HG03378 (cell line): ENCODE data around the gene GLUD1.
"Not testable (repeated sequence)": the region's sequence is repeated elsewhere in the genome, so short reads cannot be mapped to it uniquely, and the experiment has no call there.

ENCODE experiments used
- ATAC-seq: cut with Tn5 transposase; IDR thresholded peaks from one replicate; pipeline ENCODE4 v1.9.1; 2021; ENCODE audit warnings: mild to moderate bottlenecking, moderate library complexity; ENCODE audit not compliant: unreplicated experiment

GLUD1 gene

DNA sequence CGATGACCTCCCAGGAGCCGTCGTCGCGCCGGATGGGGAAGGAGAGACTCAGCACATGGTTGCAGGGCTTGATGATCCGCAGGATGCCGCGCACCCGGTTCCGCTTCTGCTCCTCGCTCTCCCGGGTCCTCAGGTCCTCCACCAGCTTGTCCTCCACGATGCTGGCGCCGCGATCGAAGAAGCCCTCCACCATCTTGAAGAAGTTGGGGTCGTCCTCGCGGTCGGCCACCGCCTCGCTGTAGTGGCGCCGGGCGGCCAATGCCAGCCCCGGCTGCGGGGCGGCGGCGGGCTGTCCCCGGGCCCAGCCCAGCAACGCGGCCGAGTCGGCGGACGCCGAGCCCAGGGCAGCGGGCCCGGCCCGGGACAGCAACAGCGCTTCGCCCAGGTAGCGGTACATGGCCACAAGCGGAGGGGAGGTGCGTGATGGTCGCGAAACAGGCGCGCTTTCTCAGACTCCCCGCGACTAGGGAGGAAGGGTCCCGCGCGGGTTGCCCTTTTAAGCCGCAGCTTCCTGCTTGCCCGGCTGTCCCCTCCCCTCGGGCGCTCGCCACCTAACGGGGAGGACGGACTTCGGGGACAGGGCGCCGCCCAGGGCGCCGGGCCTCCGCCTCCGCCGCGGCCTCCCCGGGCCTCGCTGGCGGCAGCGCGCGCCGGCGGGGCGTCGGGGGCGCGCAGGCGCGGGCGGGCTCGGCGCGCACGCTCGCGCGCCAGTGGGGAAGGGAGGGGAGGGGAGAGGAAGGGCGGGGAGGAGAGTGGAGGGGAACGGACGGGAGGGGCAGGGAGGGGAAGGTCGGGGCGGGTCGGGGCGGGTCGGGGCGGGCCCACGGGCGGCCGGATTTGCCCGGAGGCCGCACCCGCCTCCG, at the start of gene GLUD1, which contains the start of gene SHLD2:
TSS of gene GLUD1 (minus strand) at position 471 of the 863 bp plus-strand sequence. CDS start at position 397, 74 bp downstream.
TSS of gene SHLD2 (plus strand) at position 834 of the 863 bp plus-strand sequence. CDS start 56,149 bp downstream, outside the sequence.
- peak; percentile 38 for ATAC-seq

DNA sequence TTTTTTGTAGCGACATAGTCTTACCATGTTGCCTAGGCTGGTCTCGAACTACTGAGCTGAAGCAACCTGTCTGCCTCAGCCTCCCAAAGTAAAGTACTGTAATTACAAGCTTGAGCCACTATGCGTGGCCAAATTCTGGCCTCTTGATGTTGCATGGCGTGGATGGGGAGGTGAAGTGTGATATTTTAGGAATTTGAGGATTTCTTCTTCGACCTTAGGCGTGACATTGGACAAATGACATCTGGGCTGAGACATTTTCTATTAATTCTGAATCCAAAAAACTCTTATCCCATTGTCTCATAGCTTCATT, 48.4 kb upstream of the GLUD1 start:
- ATAC-seq: not testable (repeated sequence)

DNA sequence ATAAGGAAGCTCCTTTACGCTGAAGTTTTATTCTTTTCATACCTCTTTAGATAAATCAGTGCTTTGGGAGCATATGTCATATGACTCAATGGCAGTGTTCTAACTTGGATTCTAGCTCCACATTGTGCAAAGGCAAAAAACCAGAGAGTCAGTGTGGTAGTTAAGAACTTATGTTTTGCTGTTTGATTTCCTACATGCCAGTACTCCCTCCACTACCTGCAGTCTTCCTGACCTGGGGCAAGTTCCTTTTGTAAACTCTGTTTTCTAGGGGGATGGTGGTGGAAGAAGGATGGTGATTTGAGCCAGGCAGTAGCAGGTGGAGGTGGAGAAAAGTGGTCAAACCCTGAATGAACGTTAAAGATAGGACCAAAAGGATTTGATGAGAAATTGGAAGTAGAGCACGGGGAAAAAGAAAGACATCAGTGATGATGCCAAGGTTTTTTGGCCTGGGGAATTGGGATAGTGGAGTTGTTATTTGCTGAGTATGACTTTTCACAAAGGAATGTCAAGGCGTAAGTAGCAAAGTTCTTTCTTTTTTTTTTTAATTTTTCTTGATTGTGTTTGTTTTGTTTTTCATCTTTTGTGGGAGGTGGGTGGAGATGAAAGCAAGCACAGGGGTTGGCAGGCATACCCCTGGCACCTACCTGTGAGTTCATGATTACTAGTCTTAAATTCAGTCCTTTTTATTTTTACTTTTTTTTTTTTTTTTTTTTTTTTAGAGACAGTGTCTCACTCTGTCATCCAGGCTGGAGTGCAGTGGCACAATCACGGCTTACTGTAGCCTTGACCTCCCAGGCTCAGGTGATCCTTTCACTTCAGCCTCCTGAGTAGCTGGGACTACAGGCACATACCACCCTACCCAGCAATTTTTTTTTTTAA, 47.8 kb upstream of the GLUD1 start:
- ATAC-seq: not testable (repeated sequence)

DNA sequence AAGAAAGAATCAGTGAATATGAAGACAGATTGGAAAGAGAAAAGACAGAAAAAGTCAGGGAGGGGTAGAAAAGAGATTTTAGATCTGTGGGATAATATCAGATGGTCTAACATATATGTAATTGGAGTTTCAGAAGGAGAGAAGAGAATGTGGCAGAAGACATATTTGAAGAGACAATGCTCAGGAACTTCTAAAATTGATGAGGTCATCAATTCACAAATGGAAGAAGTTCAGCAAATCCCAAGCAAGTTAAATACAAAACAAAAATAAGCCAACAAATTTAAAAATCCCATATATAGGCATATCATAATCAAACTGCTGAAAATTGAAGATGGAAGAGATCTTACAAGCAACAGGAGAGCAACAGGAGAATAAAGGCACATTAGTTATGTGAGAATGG, 42.8 kb upstream of the GLUD1 start:
- not testable (repeated sequence) for ATAC-seq

DNA sequence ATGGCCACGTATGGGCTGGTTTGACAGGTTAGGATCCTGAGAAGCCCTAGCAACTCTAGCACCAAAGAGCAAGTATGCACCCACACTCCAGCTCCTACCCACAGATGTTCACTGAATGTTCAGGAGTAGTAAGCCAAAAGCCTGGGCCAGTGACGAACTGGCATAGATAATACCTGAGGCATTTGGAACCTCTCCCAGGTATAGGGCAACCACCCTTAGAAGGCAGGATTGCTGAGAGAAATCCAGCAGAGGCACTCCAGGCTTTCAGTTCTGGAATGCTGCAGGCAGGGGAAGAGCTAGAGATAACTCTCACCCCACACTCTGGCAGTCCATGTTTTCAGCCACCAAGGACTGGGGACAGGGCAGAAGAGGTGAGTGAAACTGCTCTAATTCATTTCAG, 39.8 kb upstream of the GLUD1 start:
- ATAC-seq: not testable (repeated sequence)

DNA sequence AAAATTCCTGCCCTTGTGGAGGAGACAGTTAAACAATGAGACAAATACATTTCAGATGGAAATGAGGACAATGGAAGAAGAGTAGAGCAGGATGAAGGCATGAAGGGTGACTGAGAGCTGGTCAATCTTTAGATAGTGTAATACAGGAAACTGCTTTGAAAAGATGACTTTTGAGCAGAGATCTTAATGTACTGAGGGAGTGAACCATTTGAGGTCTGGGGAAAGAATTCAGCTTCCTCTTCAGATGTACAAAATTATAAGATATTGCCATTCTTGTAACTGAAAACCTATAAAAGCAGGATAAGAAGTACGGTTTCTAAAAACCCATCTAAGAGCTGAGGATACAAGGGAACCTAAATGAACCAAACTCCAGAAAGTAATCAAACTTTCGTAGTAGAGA, 39.3 kb upstream of the GLUD1 start:
- ATAC-seq: not testable (repeated sequence)

DNA sequence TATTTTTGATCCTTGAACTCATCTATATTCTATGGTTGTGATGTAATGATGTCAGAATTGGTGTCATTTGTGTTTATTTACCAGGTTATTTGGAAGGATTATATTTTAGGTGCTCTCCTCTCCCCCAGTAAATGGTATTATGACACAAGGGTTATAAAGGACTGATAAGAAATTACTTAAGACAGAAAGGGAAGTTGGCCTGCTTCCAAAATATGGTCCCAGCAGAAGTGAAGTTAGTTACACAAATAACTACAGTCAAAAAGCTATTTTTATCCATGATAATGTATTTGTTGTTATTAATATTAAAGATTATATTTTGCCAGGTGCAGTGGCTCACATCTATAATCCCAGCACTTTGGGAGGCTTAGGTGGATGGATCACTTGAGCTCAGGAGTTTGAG, 37.5 kb upstream of the GLUD1 start:
- ATAC-seq: not testable (repeated sequence)

DNA sequence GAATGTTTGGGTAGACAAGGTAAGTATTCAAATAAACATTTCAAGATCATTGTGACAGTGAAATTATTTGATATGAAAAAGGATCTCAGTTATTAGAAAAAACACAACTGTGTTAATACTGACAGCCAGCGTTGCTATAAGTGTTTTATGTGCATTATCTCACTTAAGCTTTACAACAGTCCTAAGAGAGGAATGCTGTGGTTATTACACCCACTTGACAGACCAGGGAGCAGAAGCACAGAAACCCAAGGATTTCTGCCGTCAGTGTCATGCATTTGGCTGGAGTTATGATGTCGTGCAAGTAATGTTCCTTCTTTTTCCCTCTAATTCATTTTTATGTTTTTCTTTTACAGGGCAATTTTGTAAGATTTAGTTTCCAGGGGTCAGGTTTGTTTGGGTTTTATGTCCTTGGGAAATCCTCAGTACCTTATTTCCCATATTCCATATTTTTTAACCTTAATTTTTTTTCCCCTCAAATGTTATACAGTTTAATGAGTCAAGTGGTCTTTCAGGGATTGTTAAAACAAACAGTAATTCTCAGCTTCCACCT, 33.0 kb upstream of the GLUD1 start:
- not testable (repeated sequence) for ATAC-seq

DNA sequence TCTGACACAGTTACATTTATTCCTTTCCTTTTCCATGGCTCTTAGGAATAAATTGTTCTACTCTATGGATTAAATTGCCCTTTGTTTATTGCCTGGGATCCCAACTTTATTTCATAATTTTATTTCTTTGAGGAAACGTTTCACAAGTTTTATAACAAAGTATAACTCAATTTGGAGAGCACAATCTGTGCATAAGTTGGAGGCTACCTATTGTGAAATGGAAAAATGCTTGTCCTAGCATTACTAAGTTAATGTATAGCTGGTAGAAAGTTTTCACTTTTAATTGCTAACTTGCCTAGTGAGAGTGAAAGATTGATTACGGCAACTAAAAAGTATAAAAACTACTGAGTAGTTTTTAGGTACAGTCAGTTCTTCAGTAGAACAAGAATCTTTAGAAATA, 32.4 kb upstream of the GLUD1 start:
- ATAC-seq: not testable (repeated sequence)

DNA sequence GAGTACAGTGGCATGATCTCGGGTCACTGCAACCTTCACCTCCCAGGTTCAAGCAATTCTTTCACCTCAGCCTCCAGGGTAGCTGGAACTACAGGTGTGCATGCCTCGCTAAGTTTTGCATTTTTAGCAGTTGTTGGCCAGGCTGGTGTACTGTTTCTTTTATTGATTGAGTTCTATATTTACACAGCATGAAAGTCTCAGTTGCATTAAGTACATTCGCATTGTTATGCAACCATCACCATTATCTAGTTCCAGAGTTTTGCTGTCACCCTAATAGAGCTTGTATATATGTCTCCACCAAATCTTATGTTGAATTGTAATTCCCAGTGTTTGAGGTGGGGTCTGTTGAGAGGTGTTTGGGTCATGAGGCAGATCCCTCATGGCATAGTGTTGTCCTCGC, 28.7 kb upstream of the GLUD1 start:
- ATAC-seq: not testable (repeated sequence)

DNA sequence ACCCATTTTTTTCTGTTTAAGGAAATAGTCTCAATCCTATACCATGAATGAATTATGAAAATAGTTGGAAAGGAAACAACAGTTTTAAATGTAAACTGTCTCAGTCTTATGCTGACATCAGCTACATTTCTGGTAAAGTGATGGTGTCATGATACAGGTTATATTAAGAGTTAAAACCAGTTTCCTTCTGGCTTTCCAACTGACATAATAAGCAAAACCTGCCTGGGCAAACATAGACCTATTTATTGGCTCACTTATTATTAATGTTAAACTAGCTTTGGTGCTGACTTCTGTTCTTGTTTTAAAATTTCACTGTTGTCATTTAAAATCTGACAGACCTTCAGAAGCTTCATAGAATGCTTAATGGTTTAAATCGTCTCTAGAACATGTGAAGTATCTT, 24.4 kb upstream of the GLUD1 start:
- not testable (repeated sequence) for ATAC-seq

DNA sequence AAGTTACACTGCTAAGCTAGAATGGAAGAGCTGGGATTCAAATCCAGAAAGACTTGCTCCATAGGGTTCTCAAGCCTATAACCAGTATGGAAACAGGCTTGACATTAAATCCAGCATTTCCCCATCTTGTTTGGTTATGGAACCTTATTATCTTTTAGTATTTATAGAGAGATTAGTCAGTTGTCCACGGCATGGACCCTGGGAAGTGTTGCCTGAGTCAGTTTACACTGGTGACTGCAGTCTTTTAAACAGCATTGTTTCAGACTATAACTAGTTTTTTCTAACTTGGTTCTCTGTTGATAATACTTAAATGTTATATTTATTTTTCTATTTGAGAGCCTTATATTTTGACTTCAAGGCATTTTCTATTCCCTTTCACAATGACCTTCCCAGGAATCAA, 23.5 kb upstream of the GLUD1 start:
- not testable (repeated sequence) for ATAC-seq

DNA sequence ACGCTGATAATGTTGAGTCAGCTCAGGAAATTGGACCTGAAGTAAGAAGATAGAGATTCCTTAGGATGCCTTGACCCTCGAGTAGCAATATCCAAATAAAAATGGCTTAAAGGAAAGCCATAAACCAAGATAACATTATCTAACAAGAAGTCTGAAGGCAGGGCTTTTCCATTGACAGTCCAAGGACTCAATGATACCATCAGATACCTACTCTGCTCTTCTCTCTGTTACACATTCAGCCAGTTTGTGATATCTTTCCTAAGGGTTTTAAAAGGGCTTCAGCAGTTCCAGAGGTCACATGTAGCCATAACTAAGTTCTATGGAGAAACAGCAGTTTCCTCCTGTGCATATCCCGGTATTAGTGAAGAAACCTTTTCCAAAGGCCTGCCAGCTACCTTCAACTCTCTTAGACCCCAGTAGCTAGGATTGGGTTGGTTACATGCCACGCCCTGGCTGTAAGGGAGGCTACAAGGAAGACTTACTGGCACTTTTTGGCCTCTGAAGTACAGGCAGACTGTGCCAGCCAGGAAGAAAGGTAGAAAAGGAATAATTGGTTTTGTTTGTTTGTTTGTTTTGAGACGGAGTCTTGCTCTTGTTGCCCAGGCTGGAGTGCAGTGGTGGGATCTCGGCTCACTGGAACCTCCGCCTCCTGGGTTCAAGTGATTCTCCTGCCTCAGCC, 10.9 kb upstream of the GLUD1 start:
- no peak for ATAC-seq

DNA sequence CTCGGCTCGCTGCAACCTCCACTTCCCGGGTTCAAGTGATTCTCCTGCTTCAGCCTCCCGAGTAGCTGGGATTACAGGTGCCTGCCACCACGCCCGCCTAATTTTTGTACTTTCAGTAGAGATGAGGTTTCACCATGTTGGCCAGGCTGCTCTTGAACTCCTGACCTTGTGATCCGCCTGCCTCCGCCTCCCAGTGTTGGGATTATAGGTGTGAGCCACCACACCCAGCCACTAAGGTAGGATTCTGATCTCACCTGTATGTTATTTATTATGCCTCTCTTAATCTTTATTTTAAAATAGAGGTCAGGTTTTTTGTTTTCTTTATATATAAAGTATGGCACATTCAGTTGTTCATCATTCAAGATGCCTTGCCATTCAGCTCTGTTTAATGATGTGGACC, 10.1 kb upstream of the GLUD1 start:
- not testable (repeated sequence) for ATAC-seq

DNA sequence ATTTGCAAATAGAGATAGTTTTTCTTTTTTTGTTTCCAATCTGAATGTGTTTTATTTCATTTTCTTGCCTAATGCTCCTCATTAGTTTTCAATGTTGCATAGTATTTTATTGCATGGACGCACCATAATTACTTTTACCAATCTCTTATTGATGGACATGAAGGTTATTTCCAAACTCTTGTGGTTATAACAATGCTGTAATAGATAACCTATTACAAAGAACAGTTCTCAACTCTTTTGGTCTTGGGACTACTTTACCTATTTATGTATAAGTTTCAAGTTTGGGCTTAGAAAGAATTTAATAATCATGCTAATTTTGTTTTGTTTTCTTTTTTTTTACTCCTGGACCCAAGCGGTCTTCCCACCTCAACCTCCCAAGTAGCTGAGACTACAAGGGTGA, 7.4 kb upstream of the GLUD1 start:
- no peak for ATAC-seq

DNA sequence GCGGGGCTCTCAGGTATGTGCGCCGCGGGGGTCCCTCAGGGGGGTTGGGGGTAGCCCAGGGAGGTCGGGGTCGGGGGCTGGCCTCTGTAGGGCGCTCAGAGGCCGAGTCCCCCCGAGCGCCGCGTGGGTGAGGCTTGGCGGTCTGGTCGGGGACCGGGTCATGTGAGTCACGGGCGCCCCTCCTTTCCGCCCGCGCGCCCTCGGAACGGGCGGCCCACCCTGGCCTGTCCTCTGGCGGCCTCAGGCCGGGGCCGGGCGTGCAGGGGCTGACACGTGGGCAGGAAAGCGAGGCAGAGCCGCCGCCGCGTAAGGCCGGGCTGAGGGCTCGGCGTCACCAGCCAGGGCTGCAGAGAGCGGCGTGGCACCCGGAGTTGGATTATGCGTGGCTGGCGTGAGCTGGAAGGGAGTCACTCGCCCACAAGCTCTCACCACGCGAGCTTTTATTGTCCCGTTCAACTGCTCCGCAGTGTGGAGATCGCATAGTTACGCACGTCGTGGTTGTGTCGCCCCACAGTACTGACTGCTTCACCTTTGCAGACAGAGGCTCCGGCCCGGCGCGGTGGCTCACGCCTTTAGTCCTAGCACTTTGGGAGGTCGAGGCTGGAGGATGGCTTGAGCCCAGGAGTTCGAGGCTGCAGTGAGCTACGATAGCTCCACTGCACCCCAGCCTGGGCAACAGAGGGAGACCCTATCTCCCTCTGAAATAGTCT, 748 bp upstream of the GLUD1 start:
- peak; percentile 45 for ATAC-seq

DNA sequence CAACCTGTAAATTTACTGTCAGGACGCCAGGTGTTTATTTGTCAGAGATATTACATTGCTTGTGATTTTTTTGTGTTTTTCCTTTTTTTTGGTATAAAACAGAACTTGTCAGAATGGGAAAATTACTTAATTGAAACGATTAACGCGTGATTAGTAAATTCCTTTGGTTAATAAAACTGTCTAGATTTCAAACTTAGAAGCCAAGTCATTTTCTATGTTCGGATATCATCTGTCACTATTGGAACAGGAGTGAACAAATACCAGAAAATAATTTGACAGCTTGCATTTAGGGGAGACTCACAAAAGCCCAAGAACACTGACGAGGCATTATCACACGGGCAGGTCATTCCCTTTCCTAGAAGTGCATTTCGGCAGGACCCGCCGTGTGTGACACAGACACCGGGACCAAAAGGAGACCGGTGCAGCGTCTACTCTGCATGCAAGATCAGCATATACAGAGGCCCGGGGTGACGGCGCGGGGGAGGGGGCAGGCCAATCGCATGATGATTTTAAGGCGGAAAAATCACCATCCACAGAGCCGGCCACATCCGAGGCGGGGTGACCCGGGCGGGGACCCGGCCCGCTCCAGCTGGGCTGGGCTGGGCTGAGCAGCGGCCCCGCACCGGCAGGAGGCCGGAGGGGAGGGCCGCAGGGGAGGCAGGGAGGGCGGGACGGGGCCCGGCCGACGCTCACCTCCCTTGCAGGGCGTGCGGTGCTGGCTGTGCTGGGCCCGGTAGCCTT, 841 bp downstream of the GLUD1 start:
- ATAC-seq: peak; percentile 15

DNA sequence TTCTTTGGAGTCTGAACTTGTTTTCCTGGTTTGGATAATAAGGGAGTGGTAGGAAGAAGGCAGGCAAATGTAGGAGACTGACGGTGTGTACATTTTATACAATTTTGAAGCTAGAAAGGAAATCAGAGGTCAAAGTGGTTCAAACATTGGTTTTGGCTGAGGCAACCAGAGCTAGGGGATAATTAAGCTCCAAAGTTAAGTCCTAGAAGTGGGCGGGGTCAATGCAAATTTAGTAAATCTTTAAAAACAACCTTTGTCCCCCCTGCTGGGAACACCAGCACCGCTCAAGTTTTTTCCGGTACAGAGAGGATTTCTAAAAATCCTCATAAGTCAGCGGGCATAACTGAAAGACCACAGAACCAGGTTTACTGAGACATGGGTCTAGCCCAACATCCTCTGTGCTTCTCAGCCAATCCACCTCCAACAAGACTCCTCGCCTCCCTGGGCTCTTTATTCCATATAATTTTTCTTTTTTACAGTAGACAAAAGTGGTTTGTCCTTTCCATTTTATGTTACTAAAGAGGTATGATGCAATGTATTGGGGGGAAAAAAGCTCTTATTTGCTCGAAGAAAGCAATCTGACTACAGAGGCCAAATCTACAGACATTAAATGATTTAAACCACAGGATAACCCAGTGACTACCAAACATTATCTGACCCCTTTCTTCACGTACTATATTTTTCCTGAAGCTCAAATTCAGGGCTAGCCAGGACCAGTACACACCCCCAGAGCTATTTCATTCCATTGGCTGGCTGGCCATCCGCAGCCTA, 1.6 kb downstream of the GLUD1 start:
- no peak for ATAC-seq

DNA sequence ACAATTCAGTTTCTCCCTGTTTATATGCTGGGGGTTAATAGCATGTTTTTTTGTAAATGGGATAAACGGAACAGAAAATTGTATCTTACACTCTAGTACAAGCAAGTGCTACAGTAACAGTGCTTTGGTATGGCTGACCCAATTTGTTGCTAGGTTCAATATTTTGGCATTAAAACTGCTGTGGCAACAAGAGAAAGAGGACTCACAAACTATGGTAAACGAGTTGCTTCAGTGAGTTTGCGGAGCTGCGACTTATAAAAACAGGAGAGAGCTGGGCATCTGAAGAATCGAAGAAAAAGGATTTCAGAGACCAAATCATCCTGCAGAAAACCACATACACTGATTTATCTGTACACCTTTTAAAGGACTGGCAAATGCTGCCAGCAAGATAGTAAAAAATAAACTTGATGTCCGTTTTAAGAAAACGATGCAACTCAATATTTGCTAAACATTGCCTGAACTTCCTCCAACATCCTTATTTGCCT, 2.2 kb downstream of the GLUD1 start:
- ATAC-seq: no peak
